IMR-90 (cell line): Measurements from ENCODE around the gene C11orf71. TPM values are rescaled to one million over a fixed set of nuclear protein-coding genes. Genes with fewer than 3 reads are reported as not detected.

Source experiments
- ATAC-seq: fragments of 200-7000 bp; cut with Tn5 transposase; 2 replicates; pipeline ENCODE4 v1.9.1; 2020; ENCODE audit warnings: low read depth, mild to moderate bottlenecking, moderate library complexity
- BruUV-seq: library from RNA; stranded (reverse); fragments of 400-500 nt; replicated peaks from 2 replicates; lab custom pipeline; 2021; lab: Mats Ljungman, UMichigan
- CTCF ChIA-PET: fragments of 300-600 bp; formaldehyde crosslinking; extraction: SDS; loops from one replicate; lab custom pipeline; 2021; ENCODE audit warnings: antibody characterized with exemption; lab: Yijun Ruan, JAX
- POLR2A ChIA-PET: fragments of 300-600 bp; sonication (Branson Sonifier 250); formaldehyde crosslinking; loops from one replicate; lab custom pipeline; 2022; ENCODE audit warnings: antibody characterized with exemption; ENCODE audit not compliant: unreplicated experiment; lab: Charles Lee
- DNase-seq: peaks from one replicate; pipeline ENCODE4 v3.0.0; 2013
- H2AFZ ChIP-seq: replicated peaks from 2 replicates; pipeline ENCODE3; 2013; ENCODE audit warnings: low read length, mild to moderate bottlenecking; ENCODE audit not compliant: poor library complexity
- H2AK5ac ChIP-seq: 2 replicates; pipeline ENCODE4 v1.6.1; 2013; ENCODE audit warnings: low read depth, low read length, inconsistent platforms
- H2AK9ac ChIP-seq: replicated peaks from 2 replicates; pipeline ENCODE3; 2013; ENCODE audit warnings: mild to moderate bottlenecking, low read depth, low read length, moderate library complexity; ENCODE audit not compliant: poor library complexity
- H2BK120ac ChIP-seq: 2 replicates; pipeline ENCODE4 v1.6.1; 2013; ENCODE audit warnings: low read depth, low read length, inconsistent platforms
- H2BK15ac ChIP-seq: 3 replicates; pipeline ENCODE4 v1.6.1; 2013; ENCODE audit warnings: low read depth, low read length, inconsistent platforms
- H2BK20ac ChIP-seq: 2 replicates; pipeline ENCODE4 v1.6.1; 2013; ENCODE audit warnings: low read depth, mild to moderate bottlenecking, inconsistent platforms, low read length, moderate library complexity
- H2BK5ac ChIP-seq: 2 replicates; pipeline ENCODE4 v1.6.1; 2013; ENCODE audit warnings: mild to moderate bottlenecking, low read depth, low read length, inconsistent platforms; ENCODE audit not compliant: poor library complexity, severe bottlenecking
- H3K14ac ChIP-seq: replicated peaks from 2 replicates; pipeline ENCODE4 v1.6.1; 2013; ENCODE audit warnings: low read depth, low read length, inconsistent platforms
- H3K18ac ChIP-seq: 2 replicates; pipeline ENCODE4 v1.6.1; 2013; ENCODE audit warnings: low read depth, low read length, control low read depth
- H3K23ac ChIP-seq: 2 replicates; pipeline ENCODE4 v1.6.1; 2013; ENCODE audit warnings: low read depth, low read length, inconsistent platforms
- H3K27ac ChIP-seq: 2 replicates; pipeline ENCODE4 v1.5.1; 2013; ENCODE audit warnings: mild to moderate bottlenecking, control low read depth, low read length; ENCODE audit not compliant: insufficient read depth
- H3K27me3 ChIP-seq: 2 replicates; pipeline ENCODE4 v1.6.1; 2013; ENCODE audit warnings: low read length; ENCODE audit not compliant: control insufficient read depth, insufficient read depth
- H3K36me3 ChIP-seq: 2 replicates; pipeline ENCODE4 v1.6.1; 2013; ENCODE audit warnings: low read length, mixed read lengths; ENCODE audit not compliant: control insufficient read depth, insufficient read depth
- H3K4ac ChIP-seq: 2 replicates; pipeline ENCODE4 v1.6.1; 2013; ENCODE audit warnings: low read depth, low read length, inconsistent platforms
- H3K4me1 ChIP-seq: 2 replicates; pipeline ENCODE4 v1.6.1; 2013; ENCODE audit warnings: low read length, mixed read lengths; ENCODE audit not compliant: control insufficient read depth, insufficient read depth
- H3K4me2 ChIP-seq: 2 replicates; pipeline ENCODE4 v1.6.1; 2013; ENCODE audit warnings: low read depth, mild to moderate bottlenecking, control low read depth, low read length, moderate library complexity
- H3K4me3 ChIP-seq: 2 replicates; pipeline ENCODE4 v1.5.1; 2013; ENCODE audit warnings: low read depth, mild to moderate bottlenecking, control low read depth, low read length, moderate library complexity; ENCODE audit not compliant: insufficient read depth
- H3K56ac ChIP-seq: 2 replicates; pipeline ENCODE4 v1.6.1; 2013; ENCODE audit warnings: low read length, inconsistent platforms; ENCODE audit not compliant: insufficient read depth; ENCODE audit errors: extremely low read depth
- H3K79me1 ChIP-seq, 2 experiments: 2 replicates each; pipeline ENCODE4 v1.6.1; 2013; ENCODE audit warnings: low read length in 2 of 2, inconsistent platforms in 1 of 2, low read depth in 1 of 2
- H3K9ac ChIP-seq: 2 replicates; pipeline ENCODE4 v1.6.1; 2013; ENCODE audit warnings: low read depth, low read length, control low read depth
- H3K9me1 ChIP-seq: 2 replicates; pipeline ENCODE4 v1.6.1; 2013; ENCODE audit warnings: low read length, inconsistent platforms; ENCODE audit not compliant: insufficient read depth
- H3K9me3 ChIP-seq: 2 replicates; pipeline ENCODE4 v1.6.1; 2013; ENCODE audit warnings: low read length; ENCODE audit not compliant: control insufficient read depth, insufficient read depth
- H4K20me1 ChIP-seq: 2 replicates; pipeline ENCODE4 v1.6.1; 2013; ENCODE audit warnings: low read length, inconsistent platforms; ENCODE audit not compliant: insufficient read depth
- H4K5ac ChIP-seq: 2 replicates; pipeline ENCODE4 v1.6.1; 2013; ENCODE audit warnings: mild to moderate bottlenecking, low read depth, low read length, control low read depth
- H4K8ac ChIP-seq, 2 experiments: 2 replicates each; pipeline ENCODE4 v1.6.1; 2013; ENCODE audit warnings: low read depth in 2 of 2, low read length in 2 of 2, control low read depth in 1 of 2, inconsistent platforms in 1 of 2
- H4K91ac ChIP-seq: 2 replicates; pipeline ENCODE4 v1.6.1; 2013; ENCODE audit warnings: low read depth, low read length, inconsistent platforms; ENCODE audit not compliant: insufficient read depth
- CEBPB ChIP-seq: IDR thresholded peaks from 2 replicates; pipeline ENCODE4 v1.6.1; 2012; ENCODE audit warnings: low read depth, low read length, improper control_type of control experiment
- CHD1 ChIP-seq: IDR thresholded peaks from 2 replicates; pipeline ENCODE4 v1.6.1; 2012; ENCODE audit warnings: low read depth, low read length, improper control_type of control experiment
- CTCF ChIP-seq: conservative IDR thresholded peaks from 2 replicates; pipeline ENCODE4 v1.5.1; 2012; ENCODE audit warnings: mild to moderate bottlenecking, low read depth, low read length, improper control_type of control experiment
- FOS ChIP-seq: fragments of 150-350 bp; IDR thresholded peaks from 2 replicates; pipeline ENCODE4 v1.6.1; 2016; ENCODE audit warnings: low read depth, low read length
- MAFK ChIP-seq: IDR thresholded peaks from 2 replicates; pipeline ENCODE4 v1.6.1; 2012; ENCODE audit warnings: low read depth, low read length, improper control_type of control experiment
- MAZ ChIP-seq: IDR thresholded peaks from 2 replicates; pipeline ENCODE4 v1.6.1; 2012; ENCODE audit warnings: low read depth, mild to moderate bottlenecking, low read length, improper control_type of control experiment, moderate library complexity, borderline replicate concordance
- MXI1 ChIP-seq: IDR thresholded peaks from 2 replicates; pipeline ENCODE4 v1.6.1; 2012; ENCODE audit warnings: low read depth, mild to moderate bottlenecking, low read length, moderate library complexity, borderline replicate concordance
- NFE2L2 ChIP-seq: fragments of 150-350 bp; IDR thresholded peaks from 2 replicates; pipeline ENCODE4 v1.6.1; 2016; ENCODE audit warnings: low read depth, mild to moderate bottlenecking, low read length
- POLR2A ChIP-seq: IDR thresholded peaks from 2 replicates; pipeline ENCODE4 v1.6.1; 2012; ENCODE audit warnings: mild to moderate bottlenecking, low read depth, low read length
- RAD21 ChIP-seq: IDR thresholded peaks from 2 replicates; pipeline ENCODE4 v1.6.1; 2012; ENCODE audit warnings: low read length, improper control_type of control experiment
- RCOR1 ChIP-seq: IDR thresholded peaks from 2 replicates; pipeline ENCODE4 v1.6.1; 2012; ENCODE audit warnings: mild to moderate bottlenecking, low read length, improper control_type of control experiment; ENCODE audit not compliant: insufficient replicate concordance
- RFX5 ChIP-seq: IDR thresholded peaks from 2 replicates; pipeline ENCODE4 v1.8.0; 2012; ENCODE audit warnings: low read depth, mild to moderate bottlenecking, low read length, moderate library complexity
- SMC3 ChIP-seq: fragments of 150-350 bp; IDR thresholded peaks from 2 replicates; pipeline ENCODE4 v1.6.1; 2016; ENCODE audit warnings: low read depth, mild to moderate bottlenecking, antibody characterized with exemption, low read length, moderate library complexity
- USF2 ChIP-seq: fragments of 150-350 bp; IDR thresholded peaks from 2 replicates; pipeline ENCODE4 v1.6.1; 2017; ENCODE audit warnings: mild to moderate bottlenecking, antibody characterized with exemption, low read length, low read depth
- WGBS, 2 experiments: methylation state at CpG; one replicate each; pipeline versions ENCODE4 v1.1.5 to v1.1.7; 2013; ENCODE audit warnings: missing lambda C conversion rate in 2 of 2; ENCODE audit not compliant: insufficient read length in 1 of 2; ENCODE audit errors: extremely low coverage in 2 of 2; 5-methylcytosine and 5-hydroxymethylcytosine counted together
- dilution Hi-C: fragments of 300-500 bp; cut with HindIII; formaldehyde crosslinking; loops from one replicate; pipeline ENCODE4 v1.14.3; 2018; ENCODE audit warnings: low sequenced_read_pairs; ENCODE audit not compliant: unreplicated experiment
- in situ Hi-C: fragments of 300-500 bp; cut with MboI; formaldehyde crosslinking; loops from 3 replicates; pipeline ENCODE4 v1.14.3; 2019; ENCODE audit warnings: low sequenced_read_pairs, inconsistent platforms, mixed read lengths
- intact Hi-C: fragments of 100-400 bp; cut with micrococcal nuclease; formaldehyde crosslinking; loops from 2 replicates; pipeline ENCODE4 v1.10.0; 2022
- polyA plus RNA-seq, 3 experiments: library from polyadenylated mRNA; depleted of rRNA; stranded (reverse); fragments of >200 nt; gene quantifications; 2 replicates each; pipeline ENCODE4 v1.2.3, GENCODE V29; 2012; ENCODE audit warnings: low replicate concordance in 1 of 3
- total RNA-seq: library from RNA; depleted of rRNA; stranded (reverse); fragments of >200 nt; gene quantifications from 2 replicates; pipeline ENCODE4 v1.2.3, GENCODE V29; 2012

Gene C11orf71
- total and polyA plus RNA-seq, 2 of the 4 experiments (the other 2 are of a cell fraction), result 2.3 to 3.7 TPM

- CTCF ChIA-PET, result interaction anchor here (0.5 to 1.2 kb wide), 2 partner anchors 102 to 119 kb away, joined by 3 to 4 read pairs; no protein-coding TSS in a partner anchor
- H2BK15ac ChIP-seq, result no peak overlapping the region
- ATAC-seq, result no peak
These were observed 42.2 kb upstream of the C11orf71 start for GRCh38 chr11:114442536-114442935.

More at GRCh38 chr11:114442536-114442935, 42.2 kb upstream of the C11orf71 start:
- in situ Hi-C loops (loop anchor here (10.0 kb wide), 1 partner anchor 88 kb away; no protein-coding TSS in a partner anchor), dilution Hi-C loops (no loop called here), intact Hi-C loops (no loop called here)
- peaks cover 18 to 57% of the 10 kb centered on the region in 2 experiments; a peak in 3 of 4 replicates for H3K79me1 ChIP-seq
- no peak overlapping the region for H2BK5ac ChIP-seq
- no peak overlapping the region for H3K18ac ChIP-seq
- H2AFZ ChIP-seq, result no peak overlapping the region
- POLR2A ChIA-PET, result no interaction called here
- H4K5ac ChIP-seq, result no peak overlapping the region
- H3K56ac ChIP-seq, result no peak overlapping the region
- H3K9ac ChIP-seq, result no peak overlapping the region
- H2AK5ac ChIP-seq, result no peak overlapping the region
- H4K20me1 ChIP-seq, result peaks cover 8% of the 10 kb centered on the region
- DNase-seq, result no peak
- no peak for TF ChIP-seq FOS
- TF ChIP-seq RAD21, result no peak
- TF ChIP-seq RFX5, result no peak
- no peak for TF ChIP-seq MAZ
- TF ChIP-seq CTCF, result no peak
- TF ChIP-seq SMC3, result no peak
- no peak for TF ChIP-seq POLR2A
- no peak for TF ChIP-seq CEBPB
- TF ChIP-seq MAFK, result no peak
- no peak for TF ChIP-seq RCOR1
- TF ChIP-seq CHD1, result no peak
- no peak for TF ChIP-seq NFE2L2
- no peak for TF ChIP-seq MXI1
- TF ChIP-seq USF2, result no peak
- no peak overlapping the region for H2BK20ac ChIP-seq
- no CpG with 5 or more reads among the region's 1 CpG for WGBS, 2 experiments
- H3K9me3 ChIP-seq, result no peaks in the 10 kb centered on the region
- H3K27ac ChIP-seq, result no peak overlapping the region
- H2BK120ac ChIP-seq, result no peak overlapping the region
- H3K4me2 ChIP-seq, result no peak overlapping the region
- no peak overlapping the region for H3K4ac ChIP-seq
- no peak overlapping the region for H3K23ac ChIP-seq
- peaks cover 12% of the 10 kb centered on the region for H3K4me1 ChIP-seq
- peaks cover 8% of the 10 kb centered on the region for H3K36me3 ChIP-seq
- no peak overlapping the region for H4K8ac ChIP-seq
- no peak overlapping the region for H3K4me3 ChIP-seq
- peaks cover 8% of the 10 kb centered on the region; the same call in 1 of the 2 replicates for H3K9me1 ChIP-seq
- BruUV-seq, result no TSS peak
- no peaks in the 10 kb centered on the region for H3K27me3 ChIP-seq
- no peak overlapping the region for H2AK9ac ChIP-seq
- H4K91ac ChIP-seq, result no peak overlapping the region
- H3K14ac ChIP-seq, result no peak overlapping the region
